Measurements from ENCODE around the gene ATG9B. TPM values are rescaled to one million over a fixed set of nuclear protein-coding genes. Genes with fewer than 3 reads are reported as not detected.

The ATG9B gene
- total and polyA plus RNA-seq, 2 of the 13 experiments (the other 11 are each of a cell fraction or from before 2014, with no cell fraction given), result 0.24 TPM; not detected in 1

DNA sequence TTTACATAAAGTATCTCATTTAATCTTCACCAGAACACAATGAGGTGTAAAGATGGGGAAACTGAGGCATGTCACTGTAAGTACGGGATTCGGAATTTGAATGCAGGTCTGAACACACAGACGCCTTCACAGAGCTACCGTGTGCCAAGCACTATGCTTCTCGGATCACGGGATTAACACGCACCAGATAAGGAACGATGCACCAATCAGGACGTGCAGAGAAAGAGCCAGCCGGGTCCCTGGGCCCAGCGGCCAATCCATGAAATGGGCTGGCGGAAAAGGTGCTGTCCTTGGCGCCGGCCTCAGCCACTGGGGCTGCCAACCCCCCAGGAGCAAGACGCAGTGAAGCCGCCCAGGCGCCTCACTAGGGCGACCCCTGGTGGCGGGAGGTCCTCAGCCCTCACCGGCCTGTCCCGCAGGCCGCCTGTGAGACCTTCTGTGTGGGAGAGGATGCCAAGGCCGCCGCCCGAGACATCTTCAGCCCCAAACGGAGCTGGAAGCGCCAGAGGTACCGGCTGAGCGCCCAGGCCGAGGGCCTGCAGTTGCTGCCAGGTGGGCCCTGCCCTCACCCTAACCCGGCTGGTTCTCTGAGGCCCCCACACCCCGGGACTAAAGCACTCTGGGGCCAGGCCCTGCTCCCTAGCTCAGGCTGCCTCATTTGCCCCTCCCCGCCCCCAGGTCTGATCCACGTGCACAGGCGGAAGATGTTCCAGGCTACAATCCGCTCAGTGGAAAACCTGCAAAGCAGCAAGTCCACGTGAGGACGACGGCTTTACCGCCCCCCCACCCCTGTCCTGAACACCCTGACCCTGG, 15.6 kb downstream of the ATG9B start (continued):
- TF ChIP-seq CBX5 (CRISPR knock-in tag; IDR thresholded peaks at IDR 0.05; ENCODE audit: borderline replicate concordance), result peak; percentile 84; the same call in 1 of the 2 replicates
- no peak for TF ChIP-seq CREM (IDR thresholded peaks at IDR 0.05)
- TF ChIP-seq CREM (CRISPR knock-in tag; IDR thresholded peaks at IDR 0.05), result no peak
- TF ChIP-seq FOXK2 (IDR thresholded peaks at IDR 0.05), result no peak
- peak; percentile 97 for TF ChIP-seq ZNF205 (CRISPR knock-in tag; IDR thresholded peaks at IDR 0.05)
- TF ChIP-seq SP1 (IDR thresholded peaks at IDR 0.05), result no peak
- 0 out of 2 replicates have a peak, but pooled peaks have one; percentile 24 for TF ChIP-seq SP1 (CRISPR knock-in tag; IDR thresholded peaks at IDR 0.05)
- no peak for TF ChIP-seq ZMAT3 (CRISPR knock-in tag; conservative IDR thresholded peaks at IDR 0.05)
- peak; percentile 23; the same call in 1 of the 2 replicates for TF ChIP-seq MXD4 (CRISPR knock-in tag; IDR thresholded peaks at IDR 0.05)
- TF ChIP-seq THAP11 (CRISPR knock-in tag; IDR thresholded peaks at IDR 0.05), result peak; percentile 76
- TF ChIP-seq KLF12 (CRISPR knock-in tag; IDR thresholded peaks at IDR 0.05; ENCODE audit: borderline replicate concordance), result peak; percentile 6; the same call in 1 of the 2 replicates
- TF ChIP-seq, protein P1, sequence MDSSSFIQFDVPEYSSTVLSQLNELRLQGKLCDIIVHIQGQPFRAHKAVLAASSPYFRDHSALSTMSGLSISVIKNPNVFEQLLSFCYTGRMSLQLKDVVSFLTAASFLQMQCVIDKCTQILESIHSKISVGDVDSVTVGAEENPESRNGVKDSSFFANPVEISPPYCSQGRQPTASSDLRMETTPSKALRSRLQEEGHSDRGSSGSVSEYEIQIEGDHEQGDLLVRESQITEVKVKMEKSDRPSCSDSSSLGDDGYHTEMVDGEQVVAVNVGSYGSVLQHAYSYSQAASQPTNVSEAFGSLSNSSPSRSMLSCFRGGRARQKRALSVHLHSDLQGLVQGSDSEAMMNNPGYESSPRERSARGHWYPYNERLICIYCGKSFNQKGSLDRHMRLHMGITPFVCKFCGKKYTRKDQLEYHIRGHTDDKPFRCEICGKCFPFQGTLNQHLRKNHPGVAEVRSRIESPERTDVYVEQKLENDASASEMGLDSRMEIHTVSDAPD (CRISPR knock-in tag; IDR thresholded peaks at IDR 0.05), result 0 out of 2 replicates have a peak, but pooled peaks have one; percentile 45
- no peak for TF ChIP-seq HNRNPH1 (optimal IDR thresholded peaks at IDR 0.05; ENCODE audit: low read depth, low read length)
- TF ChIP-seq, protein P2, sequence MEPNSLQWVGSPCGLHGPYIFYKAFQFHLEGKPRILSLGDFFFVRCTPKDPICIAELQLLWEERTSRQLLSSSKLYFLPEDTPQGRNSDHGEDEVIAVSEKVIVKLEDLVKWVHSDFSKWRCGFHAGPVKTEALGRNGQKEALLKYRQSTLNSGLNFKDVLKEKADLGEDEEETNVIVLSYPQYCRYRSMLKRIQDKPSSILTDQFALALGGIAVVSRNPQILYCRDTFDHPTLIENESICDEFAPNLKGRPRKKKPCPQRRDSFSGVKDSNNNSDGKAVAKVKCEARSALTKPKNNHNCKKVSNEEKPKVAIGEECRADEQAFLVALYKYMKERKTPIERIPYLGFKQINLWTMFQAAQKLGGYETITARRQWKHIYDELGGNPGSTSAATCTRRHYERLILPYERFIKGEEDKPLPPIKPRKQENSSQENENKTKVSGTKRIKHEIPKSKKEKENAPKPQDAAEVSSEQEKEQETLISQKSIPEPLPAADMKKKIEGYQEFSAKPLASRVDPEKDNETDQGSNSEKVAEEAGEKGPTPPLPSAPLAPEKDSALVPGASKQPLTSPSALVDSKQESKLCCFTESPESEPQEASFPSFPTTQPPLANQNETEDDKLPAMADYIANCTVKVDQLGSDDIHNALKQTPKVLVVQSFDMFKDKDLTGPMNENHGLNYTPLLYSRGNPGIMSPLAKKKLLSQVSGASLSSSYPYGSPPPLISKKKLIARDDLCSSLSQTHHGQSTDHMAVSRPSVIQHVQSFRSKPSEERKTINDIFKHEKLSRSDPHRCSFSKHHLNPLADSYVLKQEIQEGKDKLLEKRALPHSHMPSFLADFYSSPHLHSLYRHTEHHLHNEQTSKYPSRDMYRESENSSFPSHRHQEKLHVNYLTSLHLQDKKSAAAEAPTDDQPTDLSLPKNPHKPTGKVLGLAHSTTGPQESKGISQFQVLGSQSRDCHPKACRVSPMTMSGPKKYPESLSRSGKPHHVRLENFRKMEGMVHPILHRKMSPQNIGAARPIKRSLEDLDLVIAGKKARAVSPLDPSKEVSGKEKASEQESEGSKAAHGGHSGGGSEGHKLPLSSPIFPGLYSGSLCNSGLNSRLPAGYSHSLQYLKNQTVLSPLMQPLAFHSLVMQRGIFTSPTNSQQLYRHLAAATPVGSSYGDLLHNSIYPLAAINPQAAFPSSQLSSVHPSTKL (CRISPR knock-in tag; IDR thresholded peaks at IDR 0.05), result peak; percentile 47; the same call in 1 of the 2 replicates
- TF ChIP-seq ZMYM3 (CRISPR knock-in tag; IDR thresholded peaks at IDR 0.05), result peak; percentile 94
- TF ChIP-seq ZMYM2 (CRISPR knock-in tag; IDR thresholded peaks at IDR 0.05), result 0 out of 2 replicates have a peak, but pooled peaks have one; percentile 20
- TF ChIP-seq, protein P3, sequence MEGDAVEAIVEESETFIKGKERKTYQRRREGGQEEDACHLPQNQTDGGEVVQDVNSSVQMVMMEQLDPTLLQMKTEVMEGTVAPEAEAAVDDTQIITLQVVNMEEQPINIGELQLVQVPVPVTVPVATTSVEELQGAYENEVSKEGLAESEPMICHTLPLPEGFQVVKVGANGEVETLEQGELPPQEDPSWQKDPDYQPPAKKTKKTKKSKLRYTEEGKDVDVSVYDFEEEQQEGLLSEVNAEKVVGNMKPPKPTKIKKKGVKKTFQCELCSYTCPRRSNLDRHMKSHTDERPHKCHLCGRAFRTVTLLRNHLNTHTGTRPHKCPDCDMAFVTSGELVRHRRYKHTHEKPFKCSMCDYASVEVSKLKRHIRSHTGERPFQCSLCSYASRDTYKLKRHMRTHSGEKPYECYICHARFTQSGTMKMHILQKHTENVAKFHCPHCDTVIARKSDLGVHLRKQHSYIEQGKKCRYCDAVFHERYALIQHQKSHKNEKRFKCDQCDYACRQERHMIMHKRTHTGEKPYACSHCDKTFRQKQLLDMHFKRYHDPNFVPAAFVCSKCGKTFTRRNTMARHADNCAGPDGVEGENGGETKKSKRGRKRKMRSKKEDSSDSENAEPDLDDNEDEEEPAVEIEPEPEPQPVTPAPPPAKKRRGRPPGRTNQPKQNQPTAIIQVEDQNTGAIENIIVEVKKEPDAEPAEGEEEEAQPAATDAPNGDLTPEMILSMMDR (CRISPR knock-in tag; IDR thresholded peaks at IDR 0.05), result peak; percentile 95
- TF ChIP-seq ZNF660 (CRISPR knock-in tag; IDR thresholded peaks at IDR 0.05; ENCODE audit: borderline replicate concordance, low read depth), result no peak
- TF ChIP-seq HIVEP1 (CRISPR knock-in tag; IDR thresholded peaks at IDR 0.05), result peak; percentile 5; the same call in 1 of the 2 replicates
- TF ChIP-seq RBAK (CRISPR knock-in tag; IDR thresholded peaks at IDR 0.05), result no peak
- TF ChIP-seq ZNF264 (CRISPR knock-in tag; IDR thresholded peaks at IDR 0.05), result 0 out of 2 replicates have a peak, but pooled peaks have one; percentile 16
